ENCODE results near the gene TEX52.
"Not testable (repeated sequence)": the region's sequence is repeated elsewhere in the genome, so short reads cannot be mapped to it uniquely, and the experiment has no call there.

TEX52 gene

GRCh38 chr12:2863402-2863801 lies 6.6 kb upstream of the TEX52 start:
- DNase-seq = not testable (repeated sequence)

- DNase-seq = no peak
Observed at GRCh38 chr12:2862876-2863275, 6.0 kb upstream of the TEX52 start.

DNA sequence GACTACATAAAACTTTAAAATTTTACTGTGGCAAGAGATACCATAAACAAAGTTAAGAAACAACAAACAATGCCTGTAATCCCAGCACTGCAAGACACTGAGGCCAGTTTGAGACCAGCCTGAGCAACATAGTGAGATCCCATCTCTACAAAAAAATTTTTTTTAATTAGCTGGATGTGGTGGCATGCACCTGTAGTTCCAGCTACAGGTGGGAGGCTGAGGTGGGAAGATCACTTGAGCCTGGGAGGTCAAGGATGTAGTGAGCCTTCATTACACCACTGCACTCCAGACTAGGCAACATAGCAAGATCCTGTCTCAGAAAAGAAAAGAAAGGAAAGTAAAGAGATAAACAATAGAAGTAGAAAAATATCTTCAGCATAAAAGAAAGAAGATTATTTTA lies 3.3 kb upstream of the TEX52 start:
- DNase-seq = no peak

- DNase-seq = no peak
Observed at GRCh38 chr12:2858944-2859421, 2.1 kb upstream of the TEX52 start.

- DNase-seq = no peak
Observed at GRCh38 chr12:2858334-2858733, 1.5 kb upstream of the TEX52 start.

DNA sequence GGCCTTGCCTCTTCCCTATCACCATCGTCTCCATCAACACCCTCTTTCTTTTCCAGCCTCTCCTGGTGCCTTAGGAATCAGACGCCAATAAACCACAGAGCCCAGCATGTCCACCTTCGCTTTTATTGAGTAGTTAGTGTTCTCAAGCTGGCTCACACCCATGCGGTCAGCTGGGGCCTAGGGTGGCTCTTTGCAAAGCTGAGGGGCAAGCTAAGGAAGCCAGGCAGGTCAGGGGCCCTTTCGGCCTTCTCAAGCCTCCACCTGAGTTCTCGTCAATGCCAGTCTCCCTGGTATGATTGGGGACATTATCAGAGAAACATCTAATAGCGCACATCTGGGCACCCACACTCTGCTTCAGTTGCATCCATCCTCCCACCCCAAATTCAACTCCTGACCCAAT lies 737 bp upstream of the TEX52 start:
- DNase-seq = no peak

DNA sequence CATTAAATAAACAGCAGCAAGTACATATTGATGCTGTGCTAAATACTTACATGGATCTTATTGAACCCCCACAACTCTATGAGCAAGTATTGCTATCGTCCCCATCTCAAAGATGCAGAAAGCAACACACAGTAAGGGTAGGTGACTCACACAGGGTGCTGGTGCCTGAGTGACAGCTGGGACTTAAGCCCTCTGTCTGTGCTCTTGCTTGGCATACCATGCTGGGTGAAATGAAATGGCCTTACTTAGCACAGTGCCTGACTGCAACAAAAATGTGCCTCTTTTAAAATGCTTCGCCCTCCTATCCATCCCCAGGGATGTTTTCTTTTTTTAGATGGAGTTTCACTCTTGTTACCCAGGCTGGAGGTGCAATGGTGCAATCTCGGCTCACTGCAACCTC lies 788 bp downstream of the TEX52 start:
- no peak for DNase-seq

- no peak for DNase-seq
Observed at GRCh38 chr12:2855546-2855945, 1.3 kb downstream of the TEX52 start.

- no peak for DNase-seq
Observed at GRCh38 chr12:2854669-2855453, 2.0 kb downstream of the TEX52 start.

GRCh38 chr12:2853626-2854025 lies 3.2 kb downstream of the TEX52 start:
- DNase-seq = no peak

GRCh38 chr12:2851931-2852330 lies 4.9 kb downstream of the TEX52 start:
- no peak for DNase-seq

GRCh38 chr12:2845280-2845679 lies 11.6 kb downstream of the TEX52 start:
- no peak for DNase-seq

DNA sequence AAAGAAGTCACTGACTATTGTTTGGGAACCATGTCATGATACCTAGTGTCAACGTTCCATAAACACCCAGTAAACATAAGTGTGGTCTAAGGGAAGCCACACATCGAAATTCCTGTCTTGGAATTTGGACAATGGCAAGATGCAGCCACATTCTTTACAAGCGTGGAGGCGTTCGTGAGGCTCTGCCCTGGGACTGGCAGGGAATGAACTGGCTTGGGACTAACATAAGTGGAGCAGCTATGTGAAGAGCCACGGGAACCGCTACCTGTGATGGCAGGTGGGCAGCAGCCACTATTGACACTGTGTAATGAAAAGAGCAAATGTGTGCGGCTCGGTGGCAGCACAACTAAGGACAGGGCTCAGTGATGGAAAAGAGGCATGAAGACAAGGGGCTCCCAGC lies 12.1 kb downstream of the TEX52 start:
- DNase-seq = no peak

GRCh38 chr12:2842948-2843347 lies 13.9 kb downstream of the TEX52 start:
- DNase-seq = no peak

DNA sequence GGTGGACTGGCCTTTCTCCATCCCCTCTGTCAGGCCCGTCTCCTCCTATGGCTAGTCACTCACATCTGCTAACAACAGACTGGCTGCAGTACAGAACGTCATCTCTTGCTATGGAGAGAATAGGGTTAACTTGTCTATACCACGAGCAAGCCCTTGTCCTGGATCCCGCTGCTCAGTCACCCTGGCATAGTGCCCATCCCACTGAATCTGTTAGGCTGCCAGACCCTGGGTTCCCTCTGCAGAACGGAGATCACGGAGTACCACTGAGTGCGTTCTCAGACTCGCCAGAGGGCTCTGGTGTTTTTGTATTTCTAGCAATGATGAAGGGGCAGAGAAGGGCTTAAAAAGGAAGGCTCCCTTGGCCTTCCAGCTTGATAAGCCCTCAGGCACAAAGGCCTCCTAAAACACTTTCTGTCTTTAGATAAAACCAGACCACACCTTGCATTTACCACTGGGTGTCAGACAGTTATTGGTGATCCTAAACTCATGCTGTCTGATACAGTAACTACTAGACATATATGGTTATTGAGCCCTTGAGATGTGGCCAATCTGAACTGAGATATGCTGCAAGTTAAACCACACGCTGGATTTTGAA lies 15.7 kb downstream of the TEX52 start:
- DNase-seq = no peak

GRCh38 chr12:2836574-2836973 lies 20.3 kb downstream of the TEX52 start:
- DNase-seq = no peak

- DNase-seq = no peak
Observed at GRCh38 chr12:2835691-2836403, 21.0 kb downstream of the TEX52 start.

- DNase-seq = no peak
Observed at GRCh38 chr12:2834581-2835491, 22.0 kb downstream of the TEX52 start, which contains the start of gene NRIP2. NRIP2 (minus strand) TSS chr12:2835035; CDS start chr12:2834983, 52 bp downstream.

DNA sequence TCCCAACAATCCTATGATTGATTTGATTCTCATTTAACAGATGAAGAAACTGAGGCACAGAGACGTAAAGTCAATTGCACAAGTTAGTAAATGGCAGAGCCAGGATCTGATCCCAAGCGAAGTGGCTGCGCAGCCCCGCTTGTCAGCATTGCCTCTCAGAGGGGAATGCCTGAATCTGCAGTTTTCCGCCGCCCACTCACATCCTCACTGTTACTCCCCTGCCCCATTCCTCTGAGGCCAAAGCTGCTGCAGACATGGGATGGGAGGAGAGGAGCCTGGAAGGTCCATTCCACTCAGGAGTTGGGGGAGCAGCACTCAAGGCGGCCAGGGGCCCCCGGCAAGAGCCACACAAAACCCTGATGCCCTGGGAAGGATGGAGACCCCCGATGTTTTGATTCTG lies 23.0 kb downstream of the TEX52 start:
- no peak for DNase-seq

GRCh38 chr12:2833327-2833726 lies 23.5 kb downstream of the TEX52 start:
- no peak for DNase-seq

DNA sequence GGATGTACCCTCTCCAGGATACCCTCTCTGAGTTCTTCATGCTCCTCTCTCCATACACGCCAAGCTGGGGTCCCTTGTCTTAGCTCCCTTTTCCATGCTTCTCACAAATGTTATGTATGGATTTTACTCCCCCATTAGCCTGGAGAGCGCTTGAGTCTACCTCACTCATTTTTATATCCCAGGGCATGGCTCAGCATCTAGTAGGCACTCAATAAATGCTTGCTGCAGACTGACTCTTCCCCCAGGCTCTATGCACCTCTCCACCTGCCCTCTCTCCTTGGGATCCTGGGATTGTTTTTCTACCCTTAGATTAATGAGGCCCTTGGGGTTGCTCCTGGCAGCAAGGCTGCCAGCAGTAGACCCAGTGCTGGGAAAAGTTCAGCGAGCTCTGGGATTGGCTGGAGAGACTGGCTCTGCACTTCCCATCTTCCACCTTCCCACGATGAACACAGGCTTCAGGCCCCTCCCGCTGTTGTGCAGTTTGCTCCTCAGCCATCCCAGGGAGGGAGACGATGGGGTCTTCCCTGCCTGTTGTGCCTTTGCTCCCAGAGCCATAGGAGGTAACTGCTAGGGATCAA lies 24.2 kb downstream of the TEX52 start:
- DNase-seq = no peak

GRCh38 chr12:2829275-2829674 lies 27.6 kb downstream of the TEX52 start:
- no peak for DNase-seq

All from NCI-H524 treated with DMSO at 0.1 percent for 48 hours (cell line).